ENCODE measurements around the gene TGIF1.
"Not testable (repeated sequence)": the region's sequence is repeated elsewhere in the genome, so short reads cannot be mapped to it uniquely, and the experiment has no call there.

The TGIF1 gene

DNA sequence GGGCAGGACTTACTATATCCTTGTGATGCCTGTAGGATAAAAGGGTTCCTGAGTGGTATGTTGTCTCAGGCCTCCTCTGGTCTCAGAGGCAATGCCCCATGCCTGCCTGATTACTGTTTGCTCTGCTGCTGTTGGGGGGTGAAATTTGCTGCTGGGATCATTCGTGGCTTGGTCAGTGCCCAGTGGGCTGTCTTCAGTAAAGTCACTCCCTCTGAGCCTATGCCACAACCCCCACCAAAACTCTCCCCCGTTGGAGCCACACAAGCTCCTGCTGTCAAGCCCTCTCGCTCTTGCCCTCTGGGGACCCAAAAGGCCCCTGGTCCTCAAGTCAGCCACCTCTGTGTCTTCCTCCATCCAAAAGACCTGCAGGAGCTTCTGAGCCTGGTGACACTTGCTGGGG, 38.6 kb upstream of the TGIF1 start:
- peak overlapping the region in 1 of 2 donors; percentile 48 for H3K4me3 ChIP-seq (ENCODE audit: low read depth in 1 of 2, low read length in 2 of 2)

GRCh38 chr18:3411854-3412268, 38.1 kb upstream of the TGIF1 start:
- Histone ChIP-seq H3K4me1 (ENCODE audit: control insufficient read depth in 1 of 2, insufficient read depth in 2 of 2, low read length in 2 of 2) (no peaks in the 10 kb centered on the region), H3K9ac (ENCODE audit: low read depth in 1 of 2, low read length in 2 of 2) (peak overlapping the region; percentile 41 to 70), H3K36me3 (ENCODE audit: control insufficient read depth in 1 of 2, insufficient read depth in 2 of 2, low read length in 2 of 2) (no peaks in the 10 kb centered on the region), H3K27me3 (ENCODE audit: control insufficient read depth in 1 of 2, insufficient read depth in 2 of 2, low read length in 2 of 2) (no peaks in the 10 kb centered on the region), H3K27ac (ENCODE audit: low read depth, low read length) (no peak overlapping the region), H3K4me3 (ENCODE audit: low read depth in 1 of 2, low read length in 2 of 2) (peak overlapping the region; percentile 48 to 69), H3K9me3 (ENCODE audit: control insufficient read depth in 1 of 2, low read length in 2 of 2) (no peaks in the 10 kb centered on the region)

More for the DNA sequence above, 38.6 kb upstream of the TGIF1 start:
- Histone ChIP-seq H3K27me3 (ENCODE audit: control insufficient read depth in 1 of 2, insufficient read depth in 2 of 2, low read length in 2 of 2) (no peaks in the 10 kb centered on the region), H3K4me1 (ENCODE audit: control insufficient read depth in 1 of 2, insufficient read depth in 2 of 2, low read length in 2 of 2) (no peaks in the 10 kb centered on the region), H3K9me3 (ENCODE audit: control insufficient read depth in 1 of 2, low read length in 2 of 2) (no peaks in the 10 kb centered on the region), H3K9ac (ENCODE audit: low read depth in 1 of 2, low read length in 2 of 2) (peak overlapping the region in 1 of 2 donors; percentile 70), H3K27ac (ENCODE audit: low read depth, low read length) (no peak overlapping the region), H3K36me3 (ENCODE audit: control insufficient read depth in 1 of 2, insufficient read depth in 2 of 2, low read length in 2 of 2) (no peaks in the 10 kb centered on the region)

DNA sequence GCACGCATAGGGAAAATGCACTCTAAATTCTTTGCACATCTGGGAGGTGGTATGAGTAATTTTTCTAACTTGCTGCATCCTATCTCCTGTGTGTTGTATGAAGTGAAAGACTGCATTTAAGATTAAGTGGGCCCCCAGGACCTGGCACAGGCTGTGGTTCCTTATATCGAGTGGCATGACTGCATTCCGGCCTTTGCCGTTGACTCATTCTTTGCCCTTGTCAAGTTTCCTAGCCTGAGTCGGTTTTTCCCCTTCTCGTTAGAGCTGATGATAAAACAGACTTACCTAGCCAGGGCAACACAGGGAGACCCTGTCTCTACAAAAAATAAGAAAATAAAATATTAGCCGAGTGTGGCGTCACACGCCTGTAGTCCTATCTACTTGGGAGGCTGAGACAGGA, 37.4 kb upstream of the TGIF1 start:
- H3K27ac ChIP-seq (ENCODE audit: low read depth, low read length); H3K4me1 ChIP-seq (ENCODE audit: control insufficient read depth in 1 of 2, insufficient read depth in 2 of 2, low read length in 2 of 2); H3K27me3 ChIP-seq (ENCODE audit: control insufficient read depth in 1 of 2, insufficient read depth in 2 of 2, low read length in 2 of 2); H3K9me3 ChIP-seq (ENCODE audit: control insufficient read depth in 1 of 2, low read length in 2 of 2); H3K36me3 ChIP-seq (ENCODE audit: control insufficient read depth in 1 of 2, insufficient read depth in 2 of 2, low read length in 2 of 2): not testable (repeated sequence)
- peak overlapping the region; percentile 48 to 69 for H3K4me3 ChIP-seq (ENCODE audit: low read depth in 1 of 2, low read length in 2 of 2)
- peak overlapping the region in 1 of 2 donors; percentile 41 for H3K9ac ChIP-seq (ENCODE audit: low read depth in 1 of 2, low read length in 2 of 2)

DNA sequence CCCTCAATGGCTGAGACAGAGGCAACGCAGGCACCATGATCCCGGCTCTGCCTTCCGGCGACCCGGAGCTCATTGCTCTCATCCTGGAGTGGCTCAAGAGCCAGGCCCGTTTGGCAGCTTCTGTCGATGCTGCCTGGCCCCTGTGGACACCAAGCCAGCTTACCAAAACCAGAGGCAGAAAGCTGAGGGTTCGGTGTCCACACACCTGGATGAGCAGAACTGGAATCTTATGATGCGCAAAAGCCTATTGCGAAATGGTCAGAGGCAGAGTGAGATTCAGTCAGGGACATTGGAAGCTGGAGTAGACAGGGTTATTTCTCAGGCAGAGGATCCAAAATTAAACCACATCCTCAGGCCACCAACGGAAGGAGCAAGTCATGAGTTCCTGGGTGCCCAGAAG, 34.9 kb upstream of the TGIF1 start:
- H3K36me3 ChIP-seq (ENCODE audit: control insufficient read depth in 1 of 2, insufficient read depth in 2 of 2, low read length in 2 of 2), result no peaks in the 10 kb centered on the region
- H3K4me3 ChIP-seq (ENCODE audit: low read depth in 1 of 2, low read length in 2 of 2), result no peak overlapping the region
- no peak overlapping the region for H3K9ac ChIP-seq (ENCODE audit: low read depth in 1 of 2, low read length in 2 of 2)
- no peaks in the 10 kb centered on the region for H3K9me3 ChIP-seq (ENCODE audit: control insufficient read depth in 1 of 2, low read length in 2 of 2)
- no peaks in the 10 kb centered on the region for H3K27me3 ChIP-seq (ENCODE audit: control insufficient read depth in 1 of 2, insufficient read depth in 2 of 2, low read length in 2 of 2)
- no peaks in the 10 kb centered on the region for H3K4me1 ChIP-seq (ENCODE audit: control insufficient read depth in 1 of 2, insufficient read depth in 2 of 2, low read length in 2 of 2)
- no peak overlapping the region for H3K27ac ChIP-seq (ENCODE audit: low read depth, low read length)

- H3K4me1 ChIP-seq (ENCODE audit: control insufficient read depth in 1 of 2, insufficient read depth in 2 of 2, low read length in 2 of 2), result no peaks in the 10 kb centered on the region
- H3K9me3 ChIP-seq (ENCODE audit: control insufficient read depth in 1 of 2, low read length in 2 of 2), result no peaks in the 10 kb centered on the region
These were observed 31.9 kb upstream of the TGIF1 start for GRCh38 chr18:3418083-3418482.

DNA sequence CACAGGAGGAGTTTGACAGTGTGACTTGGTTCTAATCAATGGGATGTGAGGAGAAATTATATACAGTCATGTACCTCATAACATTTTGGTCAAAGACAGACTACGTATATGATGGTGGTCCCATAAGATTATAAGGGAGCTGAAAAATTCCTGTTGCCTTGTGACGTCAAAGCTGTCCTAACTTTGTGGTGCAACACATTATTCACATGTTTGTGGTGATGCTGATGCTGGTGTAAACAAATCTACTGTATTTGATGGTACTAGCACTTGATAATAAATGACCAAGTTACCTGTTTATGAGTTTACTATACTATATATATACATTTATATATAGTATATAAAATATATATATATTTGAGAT, 29.1 kb upstream of the TGIF1 start:
- Histone ChIP-seq H3K36me3 (ENCODE audit: control insufficient read depth in 1 of 2, insufficient read depth in 2 of 2, low read length in 2 of 2) (no peaks in the 10 kb centered on the region), H3K4me1 (ENCODE audit: control insufficient read depth in 1 of 2, insufficient read depth in 2 of 2, low read length in 2 of 2) (peaks cover 0 to 3% of the 10 kb centered on the region in 2 donors), H3K27me3 (ENCODE audit: control insufficient read depth in 1 of 2, insufficient read depth in 2 of 2, low read length in 2 of 2) (no peaks in the 10 kb centered on the region), H3K9ac (ENCODE audit: low read depth in 1 of 2, low read length in 2 of 2) (no peak overlapping the region), H3K27ac (ENCODE audit: low read depth, low read length) (no peak overlapping the region), H3K4me3 (ENCODE audit: low read depth in 1 of 2, low read length in 2 of 2) (no peak overlapping the region), H3K9me3 (ENCODE audit: control insufficient read depth in 1 of 2, low read length in 2 of 2) (no peaks in the 10 kb centered on the region)

More at GRCh38 chr18:3418083-3418482, 31.9 kb upstream of the TGIF1 start:
- H3K27ac ChIP-seq (ENCODE audit: low read depth, low read length), result no peak overlapping the region
- H3K27me3 ChIP-seq (ENCODE audit: control insufficient read depth in 1 of 2, insufficient read depth in 2 of 2, low read length in 2 of 2), result no peaks in the 10 kb centered on the region
- H3K9ac ChIP-seq (ENCODE audit: low read depth in 1 of 2, low read length in 2 of 2), result no peak overlapping the region
- H3K4me3 ChIP-seq (ENCODE audit: low read depth in 1 of 2, low read length in 2 of 2), result no peak overlapping the region
- H3K36me3 ChIP-seq (ENCODE audit: control insufficient read depth in 1 of 2, insufficient read depth in 2 of 2, low read length in 2 of 2), result no peaks in the 10 kb centered on the region

DNA sequence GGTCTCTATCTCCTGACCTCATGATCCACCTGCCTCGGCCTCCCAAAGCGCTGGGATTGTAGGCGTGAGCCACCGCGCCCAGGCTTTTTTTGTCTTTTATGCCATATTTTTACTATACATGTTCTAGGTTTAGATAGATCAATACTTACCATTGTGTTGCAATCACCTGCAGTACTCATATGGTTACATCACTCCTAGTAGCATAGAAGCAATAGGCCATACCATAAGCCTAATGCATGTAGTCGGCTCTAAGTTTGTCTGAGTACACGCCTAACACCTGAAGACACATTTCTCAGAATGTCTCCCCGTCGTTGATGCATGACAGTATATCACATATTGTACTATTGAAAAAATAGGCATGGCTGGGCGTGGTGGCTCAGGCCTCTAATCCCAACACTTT, 27.1 kb upstream of the TGIF1 start:
- Histone ChIP-seq H3K9me3 (ENCODE audit: control insufficient read depth in 1 of 2, low read length in 2 of 2) (no peaks in the 10 kb centered on the region), H3K9ac (ENCODE audit: low read depth in 1 of 2, low read length in 2 of 2) (no peak overlapping the region), H3K4me3 (ENCODE audit: low read depth in 1 of 2, low read length in 2 of 2) (no peak overlapping the region), H3K36me3 (ENCODE audit: control insufficient read depth in 1 of 2, insufficient read depth in 2 of 2, low read length in 2 of 2) (no peaks in the 10 kb centered on the region), H3K4me1 (ENCODE audit: control insufficient read depth in 1 of 2, insufficient read depth in 2 of 2, low read length in 2 of 2) (peaks cover 0 to 3% of the 10 kb centered on the region in 2 donors), H3K27ac (ENCODE audit: low read depth, low read length) (no peak overlapping the region), H3K27me3 (ENCODE audit: control insufficient read depth in 1 of 2, insufficient read depth in 2 of 2, low read length in 2 of 2) (no peaks in the 10 kb centered on the region)

DNA sequence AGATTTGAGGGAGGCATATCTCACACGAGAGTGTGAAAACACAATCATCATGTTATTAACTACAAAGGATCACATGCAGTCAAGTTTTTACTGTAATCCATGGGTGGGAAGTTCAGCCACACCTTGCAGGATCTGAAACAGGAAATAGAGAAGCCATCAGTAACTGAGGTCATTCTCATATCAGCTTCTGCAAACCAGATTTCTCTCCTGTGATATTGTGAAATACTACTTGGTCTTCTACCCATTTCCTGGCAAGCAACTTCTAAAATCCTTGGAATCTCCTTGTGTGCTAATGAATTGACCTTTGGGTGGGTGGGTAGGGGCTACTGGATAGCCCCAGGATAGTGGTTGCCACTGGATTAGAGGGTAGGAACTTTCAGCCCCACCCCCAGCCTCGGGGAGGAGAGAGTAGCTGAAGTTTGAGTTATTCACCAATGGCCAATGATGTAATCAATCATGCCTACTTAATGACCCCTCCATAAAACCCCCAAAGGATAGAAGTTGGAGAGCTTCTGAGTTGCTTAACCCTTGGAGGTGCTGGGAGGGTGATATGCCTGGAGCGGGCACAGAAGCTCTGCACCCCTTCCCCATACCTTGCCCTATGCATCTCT, 25.6 kb upstream of the TGIF1 start:
- no peak overlapping the region for H3K9ac ChIP-seq (ENCODE audit: low read depth in 1 of 2, low read length in 2 of 2)
- no peaks in the 10 kb centered on the region for H3K27me3 ChIP-seq (ENCODE audit: control insufficient read depth in 1 of 2, insufficient read depth in 2 of 2, low read length in 2 of 2)
- no peaks in the 10 kb centered on the region for H3K36me3 ChIP-seq (ENCODE audit: control insufficient read depth in 1 of 2, insufficient read depth in 2 of 2, low read length in 2 of 2)
- no peaks in the 10 kb centered on the region for H3K9me3 ChIP-seq (ENCODE audit: control insufficient read depth in 1 of 2, low read length in 2 of 2)
- H3K4me3 ChIP-seq (ENCODE audit: low read depth in 1 of 2, low read length in 2 of 2), result no peak overlapping the region
- H3K27ac ChIP-seq (ENCODE audit: low read depth, low read length), result no peak overlapping the region
- peaks cover 0 to 3% of the 10 kb centered on the region in 2 donors for H3K4me1 ChIP-seq (ENCODE audit: control insufficient read depth in 1 of 2, insufficient read depth in 2 of 2, low read length in 2 of 2)

- no peak overlapping the region for H3K4me3 ChIP-seq (ENCODE audit: low read depth in 1 of 2, low read length in 2 of 2)
- H3K4me1 ChIP-seq (ENCODE audit: control insufficient read depth in 1 of 2, insufficient read depth in 2 of 2, low read length in 2 of 2), result peaks cover 0 to 3% of the 10 kb centered on the region in 2 donors
- H3K27ac ChIP-seq (ENCODE audit: low read depth, low read length), result no peak overlapping the region
- H3K27me3 ChIP-seq (ENCODE audit: control insufficient read depth in 1 of 2, insufficient read depth in 2 of 2, low read length in 2 of 2), result no peaks in the 10 kb centered on the region
- no peaks in the 10 kb centered on the region for H3K36me3 ChIP-seq (ENCODE audit: control insufficient read depth in 1 of 2, insufficient read depth in 2 of 2, low read length in 2 of 2)
- no peaks in the 10 kb centered on the region for H3K9me3 ChIP-seq (ENCODE audit: control insufficient read depth in 1 of 2, low read length in 2 of 2)
- H3K9ac ChIP-seq (ENCODE audit: low read depth in 1 of 2, low read length in 2 of 2), result no peak overlapping the region
These were observed 24.9 kb upstream of the TGIF1 start for GRCh38 chr18:3425030-3425429.

- Histone ChIP-seq H3K9ac (ENCODE audit: low read depth in 1 of 2, low read length in 2 of 2) (no peak overlapping the region), H3K27ac (ENCODE audit: low read depth, low read length) (no peak overlapping the region), H3K27me3 (ENCODE audit: control insufficient read depth in 1 of 2, insufficient read depth in 2 of 2, low read length in 2 of 2) (no peaks in the 10 kb centered on the region), H3K36me3 (ENCODE audit: control insufficient read depth in 1 of 2, insufficient read depth in 2 of 2, low read length in 2 of 2) (no peaks in the 10 kb centered on the region), H3K4me1 (ENCODE audit: control insufficient read depth in 1 of 2, insufficient read depth in 2 of 2, low read length in 2 of 2) (peaks cover 0 to 3% of the 10 kb centered on the region in 2 donors), H3K9me3 (ENCODE audit: control insufficient read depth in 1 of 2, low read length in 2 of 2) (no peaks in the 10 kb centered on the region), H3K4me3 (ENCODE audit: low read depth in 1 of 2, low read length in 2 of 2) (no peak overlapping the region)
These were observed 24.5 kb upstream of the TGIF1 start for GRCh38 chr18:3425446-3425845.

- Histone ChIP-seq H3K9me3 (ENCODE audit: control insufficient read depth in 1 of 2, low read length in 2 of 2) (no peaks in the 10 kb centered on the region), H3K9ac (ENCODE audit: low read depth in 1 of 2, low read length in 2 of 2) (no peak overlapping the region), H3K4me1 (ENCODE audit: control insufficient read depth in 1 of 2, insufficient read depth in 2 of 2, low read length in 2 of 2) (peaks cover 0 to 3% of the 10 kb centered on the region in 2 donors), H3K27me3 (ENCODE audit: control insufficient read depth in 1 of 2, insufficient read depth in 2 of 2, low read length in 2 of 2) (no peaks in the 10 kb centered on the region), H3K27ac (ENCODE audit: low read depth, low read length) (no peak overlapping the region), H3K36me3 (ENCODE audit: control insufficient read depth in 1 of 2, insufficient read depth in 2 of 2, low read length in 2 of 2) (no peaks in the 10 kb centered on the region), H3K4me3 (ENCODE audit: low read depth in 1 of 2, low read length in 2 of 2) (no peak overlapping the region)
These were observed 23.9 kb upstream of the TGIF1 start for GRCh38 chr18:3426074-3426473.
